ENCODE measurements around the gene COL6A1.

COL6A1 gene

GRCh38 chr21:45982758-45983648 lies 1.4 kb downstream of the COL6A1 start:
- peak; percentile 63 for DNase-seq

DNA sequence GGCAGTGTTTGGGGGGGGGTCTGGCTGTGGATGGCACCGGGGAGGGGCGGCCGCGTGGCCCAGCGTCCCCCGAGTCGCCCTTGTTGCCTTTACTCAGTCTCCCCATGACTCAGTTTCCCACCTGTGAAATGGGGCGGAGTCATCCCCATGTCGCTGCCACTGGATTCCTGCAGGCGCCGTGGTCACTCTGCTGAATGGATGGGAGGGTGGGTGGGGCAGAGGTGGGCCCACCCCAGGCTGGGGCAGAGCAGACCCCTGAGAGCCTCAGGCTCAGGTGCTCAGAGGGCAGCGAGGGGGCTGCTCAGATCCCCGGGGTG lies 2.0 kb downstream of the COL6A1 start:
- DNase-seq, result no peak

GRCh38 chr21:45983981-45984551 lies 2.5 kb downstream of the COL6A1 start:
- DNase-seq, result peak; percentile 90

DNA sequence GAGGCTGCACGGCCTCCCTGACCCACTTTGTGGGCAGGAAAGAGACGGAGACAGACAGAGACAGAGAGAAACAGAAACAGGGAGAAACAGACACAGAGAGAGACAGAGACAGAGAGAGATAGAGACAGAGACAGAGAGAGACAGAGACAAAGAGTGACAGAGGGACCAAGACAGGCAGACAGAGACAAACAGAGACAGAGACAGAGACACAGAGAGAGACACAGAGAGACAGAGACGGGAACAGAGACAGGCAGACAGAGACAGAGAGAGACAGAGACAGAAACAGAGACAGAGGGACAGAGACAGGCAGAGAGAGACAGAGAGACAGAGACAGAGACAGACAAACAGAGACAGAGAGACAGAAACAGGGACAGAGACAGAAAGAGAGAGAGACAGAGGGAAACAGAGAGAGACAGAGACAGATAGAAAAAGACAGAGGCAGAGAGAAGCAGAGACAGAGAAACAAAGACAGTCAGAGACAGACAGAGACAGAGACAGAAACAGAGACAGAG lies 3.1 kb downstream of the COL6A1 start:
- DNase-seq, result no peak

DNA sequence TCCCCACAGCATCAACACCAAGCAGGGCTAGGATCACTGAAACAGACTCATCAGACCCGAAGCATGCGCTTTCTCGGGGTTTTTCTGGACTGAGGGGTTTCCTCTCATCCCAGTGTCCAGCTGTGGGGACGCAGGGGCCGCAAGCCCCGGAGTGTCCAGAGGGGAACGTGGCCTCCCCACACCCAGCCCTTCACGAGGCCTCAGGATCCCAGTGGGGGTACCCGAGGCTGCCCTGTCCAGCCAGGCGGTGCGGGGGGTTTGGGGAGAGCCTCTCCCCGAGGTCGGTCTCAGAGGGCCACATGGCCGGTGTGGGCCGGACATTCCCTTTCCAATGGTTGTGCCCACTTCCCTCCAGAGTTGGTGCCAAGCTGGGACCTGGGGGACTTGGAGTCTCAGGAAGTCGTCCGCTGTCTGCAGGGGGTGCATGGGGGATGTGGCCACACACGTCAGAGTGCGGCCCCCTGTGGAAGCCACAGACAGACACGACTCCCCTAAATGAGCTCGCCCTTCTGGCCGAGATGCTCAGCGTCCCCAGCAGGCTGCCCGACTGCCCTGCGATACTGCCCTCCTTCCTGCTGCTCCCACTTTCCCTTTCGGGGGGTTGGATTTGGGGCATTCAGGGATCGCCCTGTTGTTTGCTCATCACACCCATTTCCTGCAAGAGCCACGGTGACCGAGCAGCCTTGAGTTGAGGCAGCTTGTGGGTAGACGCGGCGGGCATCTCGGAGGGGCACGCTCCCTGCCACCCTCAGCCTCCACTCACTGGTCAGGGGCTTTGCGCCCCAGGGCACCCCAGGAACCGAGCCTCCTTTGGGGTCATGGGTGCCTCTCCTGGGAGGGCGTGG lies 4.1 kb downstream of the COL6A1 start:
- no peak for DNase-seq

DNA sequence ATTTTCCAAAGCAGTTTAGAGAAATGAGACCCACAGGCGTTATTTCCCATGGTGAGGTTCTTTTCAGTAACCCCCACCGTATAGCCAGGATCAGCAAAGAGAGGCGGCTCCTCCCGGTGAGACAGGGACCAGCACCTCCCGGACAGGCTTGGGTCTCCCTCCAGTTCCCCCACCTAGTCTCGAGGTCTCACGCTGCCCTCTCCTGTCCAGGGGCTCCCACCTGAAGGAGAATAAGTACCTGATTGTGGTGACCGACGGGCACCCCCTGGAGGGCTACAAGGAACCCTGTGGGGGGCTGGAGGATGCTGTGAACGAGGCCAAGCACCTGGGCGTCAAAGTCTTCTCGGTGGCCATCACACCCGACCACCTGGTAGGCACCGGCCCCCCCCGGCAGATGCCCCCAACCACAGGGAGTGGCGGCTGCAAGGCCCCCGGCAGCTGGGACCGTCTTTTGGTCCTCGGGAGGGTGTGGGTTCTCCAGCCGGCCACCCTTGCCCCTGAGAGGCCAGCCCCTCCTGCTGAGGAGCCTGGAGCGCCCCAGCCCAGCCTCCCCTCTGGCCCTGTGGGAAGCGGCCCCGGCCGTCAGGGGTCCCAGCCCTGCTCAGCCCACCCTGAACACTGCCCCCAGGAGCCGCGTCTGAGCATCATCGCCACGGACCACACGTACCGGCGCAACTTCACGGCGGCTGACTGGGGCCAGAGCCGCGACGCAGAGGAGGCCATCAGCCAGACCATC lies 4.9 kb downstream of the COL6A1 start:
- DNase-seq, result no peak

DNA sequence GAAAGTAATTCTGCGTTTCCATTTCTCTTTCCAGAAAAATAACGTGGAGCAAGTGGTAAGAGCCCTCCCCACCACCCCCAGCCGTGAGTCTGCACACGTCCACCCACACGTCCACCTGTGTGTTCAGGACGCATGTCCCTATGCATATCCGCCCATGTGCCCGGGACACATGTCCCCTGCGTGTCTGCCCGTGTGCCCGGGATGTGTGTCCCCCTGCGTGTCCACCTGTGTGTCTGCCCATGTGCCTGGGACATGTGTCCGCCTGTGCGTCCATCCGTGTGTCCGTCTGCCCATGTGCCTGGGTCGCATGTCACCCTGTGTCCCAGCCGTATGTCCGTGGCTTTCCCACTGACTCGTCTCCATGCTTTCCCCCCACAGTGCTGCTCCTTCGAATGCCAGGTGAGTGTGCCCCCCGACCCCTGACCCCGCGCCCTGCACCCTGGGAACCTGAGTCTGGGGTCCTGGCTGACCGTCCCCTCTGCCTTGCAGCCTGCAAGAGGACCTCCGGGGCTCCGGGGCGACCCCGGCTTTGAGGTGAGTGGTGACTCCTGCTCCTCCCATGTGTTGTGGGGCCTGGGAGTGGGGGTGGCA lies 5.6 kb downstream of the COL6A1 start:
- no peak for DNase-seq

DNA sequence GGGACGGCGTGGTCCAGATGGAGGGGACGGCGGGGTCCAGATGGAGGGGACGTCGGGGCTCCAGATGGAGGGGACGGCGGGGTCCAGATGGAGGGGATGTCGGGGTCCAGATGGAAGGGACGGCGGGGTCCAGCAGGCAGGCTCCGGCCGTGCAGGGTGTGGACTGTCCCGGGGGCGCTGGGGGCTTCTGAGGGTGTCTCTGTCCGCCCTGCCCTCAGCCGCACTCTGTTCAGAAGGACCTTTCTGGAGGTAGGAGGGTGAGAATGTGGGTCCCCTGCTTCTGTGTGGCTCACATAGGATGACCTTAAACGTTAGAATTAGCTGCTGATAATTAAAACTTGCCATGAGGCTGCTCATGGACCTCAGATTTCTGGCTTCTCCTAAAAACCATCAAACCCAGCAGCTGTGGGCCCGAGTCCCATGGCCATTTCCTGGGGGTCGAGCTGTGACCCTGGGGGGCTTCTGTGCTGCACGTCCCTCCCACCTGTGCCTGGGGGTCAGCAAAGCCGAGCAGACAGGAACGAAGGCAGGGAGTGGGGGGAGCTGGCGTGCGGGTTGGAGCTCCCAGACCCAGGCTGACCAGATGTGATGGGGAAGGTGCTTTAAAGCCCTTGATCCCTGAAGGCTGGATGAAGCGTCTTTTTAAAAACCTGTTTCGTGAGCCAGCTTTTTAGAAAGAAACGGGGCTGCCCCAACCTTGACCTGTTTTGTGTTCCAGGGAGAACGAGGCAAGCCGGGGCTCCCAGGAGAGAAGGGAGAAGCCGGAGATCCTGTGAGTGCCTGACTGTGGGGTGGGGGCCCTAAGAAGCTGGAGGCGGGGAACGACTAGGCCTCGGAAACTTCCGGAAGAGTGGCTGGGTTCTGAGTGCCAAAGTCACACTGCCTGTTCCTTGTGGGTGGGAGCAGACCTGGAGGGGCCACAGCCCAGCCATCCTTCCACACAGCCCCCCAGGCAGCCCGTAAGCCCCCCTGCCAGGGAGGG lies 7.1 kb downstream of the COL6A1 start:
- DNase-seq, result no peak

- no peak for DNase-seq
Observed at GRCh38 chr21:45989355-45990048, 7.9 kb downstream of the COL6A1 start.

GRCh38 chr21:45990049-45990711 lies 8.6 kb downstream of the COL6A1 start:
- no peak for DNase-seq

GRCh38 chr21:45990741-45991605 lies 9.4 kb downstream of the COL6A1 start:
- DNase-seq, result no peak

DNA sequence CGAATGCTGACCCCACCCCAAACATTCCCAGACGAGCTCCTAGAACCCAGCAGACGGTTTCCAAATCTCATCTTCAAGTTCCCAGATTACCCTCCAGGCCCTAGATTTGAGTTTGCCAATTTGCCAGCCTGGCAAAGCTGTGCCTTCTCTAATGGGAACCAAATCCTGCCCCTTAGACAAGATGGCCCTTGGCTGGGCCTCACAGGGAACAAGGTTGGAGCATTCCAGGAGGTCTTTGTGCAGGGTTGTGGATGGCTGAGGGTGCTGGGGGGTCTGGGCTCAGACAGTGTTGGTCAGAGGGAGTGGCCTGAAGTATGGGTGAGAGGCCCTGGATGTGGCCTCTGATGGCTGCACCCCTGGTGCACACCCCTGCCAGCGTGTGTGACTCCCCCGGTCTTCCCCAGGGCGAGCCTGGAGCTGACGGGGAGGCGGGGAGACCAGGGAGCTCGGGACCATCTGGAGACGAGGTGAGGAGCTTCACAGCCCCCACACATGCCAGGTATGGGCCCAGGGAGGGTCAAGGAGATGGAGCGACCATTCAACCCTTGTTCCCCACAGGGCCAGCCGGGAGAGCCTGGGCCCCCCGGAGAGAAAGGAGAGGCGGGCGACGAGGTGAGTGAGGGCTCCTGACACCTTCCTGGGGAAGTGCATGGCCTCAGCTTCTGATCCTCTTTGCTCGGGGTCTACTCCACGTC lies 10.2 kb downstream of the COL6A1 start:
- DNase-seq, result no peak

- no peak for DNase-seq
Observed at GRCh38 chr21:45992301-45993209, 11.0 kb downstream of the COL6A1 start.

- DNase-seq, result no peak
Observed at GRCh38 chr21:45993210-45994085, 11.9 kb downstream of the COL6A1 start.

DNA sequence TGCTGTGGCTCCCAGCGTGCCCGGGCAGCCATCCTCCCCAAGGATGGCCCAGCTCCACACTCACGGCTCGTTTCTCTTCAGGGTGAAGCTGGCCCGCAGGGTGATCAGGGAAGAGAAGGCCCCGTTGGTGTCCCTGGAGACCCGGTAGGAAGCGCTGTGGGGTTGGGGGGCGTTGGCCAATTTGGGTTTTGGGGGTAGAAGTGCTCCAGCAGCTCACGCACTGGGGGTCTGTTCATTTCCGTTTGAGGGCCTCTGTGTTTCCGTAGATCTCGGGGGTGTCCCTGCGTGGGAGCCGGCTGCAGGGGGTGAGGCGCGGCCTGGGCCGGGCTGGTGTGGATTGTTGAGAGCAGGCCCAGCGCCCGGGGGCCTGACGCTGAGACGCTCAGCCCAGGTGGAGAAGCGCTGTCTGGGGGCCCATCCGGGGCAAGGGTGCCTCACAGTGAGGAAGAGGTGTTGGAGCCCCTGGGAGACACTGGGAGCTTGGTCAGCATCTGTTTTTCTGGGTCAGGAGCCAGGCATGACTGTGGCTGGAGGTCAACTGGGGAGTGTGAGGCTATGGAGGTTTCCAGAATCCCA lies 12.6 kb downstream of the COL6A1 start:
- DNase-seq, result no peak

All from DMS53 (cell line).